Measurements from ENCODE around the gene KIAA1958. TPM values are rescaled to one million over a fixed set of nuclear protein-coding genes. Genes with fewer than 3 reads are reported as not detected.

The KIAA1958 gene
- total and polyA plus RNA-seq, 7 donors, result 0.60 to 8.0 (median 4.3) TPM

- no peak for TF ChIP-seq CTCF (IDR thresholded peaks at IDR 0.05)
- TF ChIP-seq POLR2AphosphoS5 (IDR thresholded peaks at IDR 0.05), result no peak
- TF ChIP-seq POLR2A (IDR thresholded peaks at IDR 0.05), result no peak
- TF ChIP-seq EP300 (IDR thresholded peaks at IDR 0.05), result no peak
- DNase-seq, result no peak
- intact Hi-C loops (cut with DNase I), result no loop called here
These were observed 11.3 kb upstream of the KIAA1958 start for GRCh38 chr9:112475318-112475717.

GRCh38 chr9:112477330-112477729 is 9.3 kb upstream of the KIAA1958 start:
- TF ChIP-seq POLR2A (IDR thresholded peaks at IDR 0.05), result no peak
- no peak for TF ChIP-seq POLR2AphosphoS5 (IDR thresholded peaks at IDR 0.05)
- TF ChIP-seq EP300 (IDR thresholded peaks at IDR 0.05), result no peak
- Histone ChIP-seq H3K4me3 (no peak overlapping the region), H3K27me3 (no peaks in the 10 kb centered on the region), H3K4me1 (no peaks in the 10 kb centered on the region), H3K9me3 (peaks cover 0 to 4% (median 0%) of the 10 kb centered on the region in 4 donors), H3K27ac (no peak overlapping the region), H3K36me3 (peaks cover 0 to 10% (median 0%) of the 10 kb centered on the region in 4 donors)
- intact Hi-C loops (cut with DNase I), result no loop called here
- no peak for DNase-seq
- 98 to 100% methylated on average over 2 of the region's 2 CpGs for WGBS, 2 donors

More at GRCh38 chr9:112475318-112475717, 11.3 kb upstream of the KIAA1958 start:
- Histone ChIP-seq H3K27me3 (no peaks in the 10 kb centered on the region), H3K9me3 (peaks cover 0 to 4% (median 0%) of the 10 kb centered on the region in 4 donors), H3K4me1 (no peaks in the 10 kb centered on the region), H3K36me3 (peaks cover 0 to 27% (median 2%) of the 10 kb centered on the region in 4 donors), H3K27ac (no peak overlapping the region), H3K4me3 (no peak overlapping the region)
- 98% methylated on average over 1 of the region's 1 CpG for WGBS, 2 donors

GRCh38 chr9:112479221-112479620 is 7.4 kb upstream of the KIAA1958 start:
- intact Hi-C loops (cut with DNase I), result no loop called here
- TF ChIP-seq CTCF (IDR thresholded peaks at IDR 0.05), result no peak
- TF ChIP-seq POLR2A (IDR thresholded peaks at IDR 0.05), result no peak
- no peak for TF ChIP-seq POLR2AphosphoS5 (IDR thresholded peaks at IDR 0.05)
- TF ChIP-seq EP300 (IDR thresholded peaks at IDR 0.05), result no peak
- peaks cover 0 to 10% (median 0%) of the 10 kb centered on the region in 4 donors for H3K36me3 ChIP-seq
- no peak overlapping the region for H3K4me3 ChIP-seq
- H3K27ac ChIP-seq, result no peak overlapping the region
- peaks cover 0 to 4% (median 0%) of the 10 kb centered on the region in 4 donors for H3K9me3 ChIP-seq
- no peaks in the 10 kb centered on the region for H3K4me1 ChIP-seq
- H3K27me3 ChIP-seq, result no peaks in the 10 kb centered on the region
- no peak for DNase-seq

- DNase-seq, result no peak
- 73 to 85% methylated on average over 2 of the region's 2 CpGs for WGBS, 2 donors
- intact Hi-C loops (cut with DNase I), result loop anchor here (5.0 to 10.0 kb wide), 4 partner anchors 102 to 587 kb away; partner anchors contain the start of genes HSDL2, INIP and UGCG
- peaks cover 0 to 13% (median 8%) of the 10 kb centered on the region in 4 donors for H3K4me1 ChIP-seq
- no peaks in the 10 kb centered on the region for H3K9me3 ChIP-seq
- H3K36me3 ChIP-seq, result no peaks in the 10 kb centered on the region
- no peak for TF ChIP-seq POLR2A (IDR thresholded peaks at IDR 0.05)
- no peak for TF ChIP-seq EP300 (IDR thresholded peaks at IDR 0.05)
- TF ChIP-seq CTCF (IDR thresholded peaks at IDR 0.05), result no peak
- TF ChIP-seq POLR2AphosphoS5 (IDR thresholded peaks at IDR 0.05), result no peak
- H3K27me3 ChIP-seq, result no peaks in the 10 kb centered on the region
- H3K27ac ChIP-seq, result no peak overlapping the region
- H3K4me3 ChIP-seq, result no peak overlapping the region
These were observed 2.0 kb upstream of the KIAA1958 start for GRCh38 chr9:112484607-112485006.

GRCh38 chr9:112485574-112485973 is 1.1 kb upstream of the KIAA1958 start:
- 85% methylated on average over 3 of the region's 3 CpGs for WGBS, 2 donors
- Histone ChIP-seq H3K27ac (no peak overlapping the region), H3K4me1 (peaks cover 0 to 13% (median 8%) of the 10 kb centered on the region in 4 donors), H3K9me3 (no peaks in the 10 kb centered on the region), H3K27me3 (no peaks in the 10 kb centered on the region), H3K36me3 (no peaks in the 10 kb centered on the region), H3K4me3 (no peak overlapping the region)
- DNase-seq, result no peak
- TF ChIP-seq POLR2A (IDR thresholded peaks at IDR 0.05) (no peak), POLR2AphosphoS5 (IDR thresholded peaks at IDR 0.05) (no peak), CTCF (IDR thresholded peaks at IDR 0.05) (no peak), EP300 (IDR thresholded peaks at IDR 0.05) (no peak)
- intact Hi-C loops (cut with DNase I), result loop anchor here (5.0 to 10.0 kb wide), 4 partner anchors 103 to 588 kb away; partner anchors contain the start of genes HSDL2, INIP and UGCG

Measured in sigmoid colon (tissue), 7 donors.